Measurements from ENCODE around the gene LACRT.

DNA sequence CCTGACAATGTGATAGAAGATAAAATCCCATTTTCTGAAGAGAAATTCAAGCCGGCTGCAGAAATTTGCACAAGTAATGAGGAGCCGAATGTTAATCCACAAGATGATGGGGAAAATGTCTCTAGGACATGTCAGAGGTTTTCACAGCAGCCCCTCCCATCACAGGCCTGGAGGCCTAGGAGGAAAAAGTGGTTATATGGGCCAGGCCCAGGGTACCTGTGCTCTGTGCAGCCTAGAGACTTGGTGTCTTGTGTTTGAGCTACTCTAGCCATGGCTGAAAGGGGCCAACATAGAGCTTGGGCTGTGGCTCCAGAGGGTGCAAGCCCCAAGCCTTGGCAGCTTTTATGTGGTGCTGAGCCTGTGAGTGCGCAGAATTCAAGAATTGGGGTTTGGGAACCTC lies 7.4 kb downstream of the LACRT start:
- no peak for TF ChIP-seq CTCF (IDR thresholded peaks at IDR 0.05)
- TF ChIP-seq POLR2A (IDR thresholded peaks at IDR 0.05), result no peak
- TF ChIP-seq EP300 (IDR thresholded peaks at IDR 0.05), result no peak
- TF ChIP-seq POLR2AphosphoS5 (IDR thresholded peaks at IDR 0.05), result no peak
